HCT116 (cell line): Measurements from ENCODE around the gene DLX4. TPM values are rescaled to one million over a fixed set of nuclear protein-coding genes. Genes with fewer than 3 reads are reported as not detected.

Experiments
- ATAC-seq: fragments of 200-7000 bp; cut with Tn5 transposase; 2 replicates; pipeline ENCODE4 v1.9.1; 2020; ENCODE audit warnings: mild to moderate bottlenecking, moderate library complexity
- BruUV-seq: library from RNA; stranded (reverse); fragments of 400-500 nt; replicated peaks from 2 replicates; lab custom pipeline; 2021; lab: Mats Ljungman, UMichigan
- CTCF ChIA-PET: fragments of 300-600 bp; sonication (Branson Sonifier 250); formaldehyde crosslinking; loops from one replicate; lab custom pipeline; 2021; ENCODE audit warnings: antibody characterized with exemption; lab: Charles Lee
- POLR2A ChIA-PET: fragments of 300-600, 350-600 bp; sonication (Branson Sonifier 250); formaldehyde crosslinking; loops from one replicate; lab custom pipeline; 2021; ENCODE audit warnings: antibody characterized with exemption; lab: Charles Lee
- RAD21 ChIA-PET, 2 experiments: fragments of 300-600 bp; sonication (Branson Sonifier 250); formaldehyde crosslinking; loops; one replicate each; lab custom pipeline; 2023; ENCODE audit warnings: low total read pairs in 2 of 2; ENCODE audit not compliant: uncharacterized antibody in 2 of 2, unreplicated experiment in 2 of 2, low non-redundant PET in 1 of 2; lab: Charles Lee
- DNase-seq: peaks from one replicate; pipeline ENCODE4 v3.0.0-alpha.2; 2010; ENCODE audit warnings: low read depth, low spot score
- H2AFZ ChIP-seq: fragments of 200-600 bp; shearing (Covaris generic), sonication (generic); 2 replicates; pipeline ENCODE4 v1.6.1; 2017; ENCODE audit warnings: low read depth, mixed run types, mixed read lengths, antibody characterized with exemption, low read length; ENCODE audit not compliant: poor library complexity, severe bottlenecking
- H3K27ac ChIP-seq: 2 replicates; pipeline ENCODE4 v1.5.1; 2012; ENCODE audit warnings: low read depth, low read length
- H3K27me3 ChIP-seq: fragments of 200-600 bp; sonication (generic); 2 replicates; pipeline ENCODE4 v1.6.1; 2016; ENCODE audit warnings: mixed run types, low read length, mixed read lengths; ENCODE audit not compliant: insufficient read depth
- H3K36me3 ChIP-seq, 2 experiments: fragments of 200-500 bp in 1 of 2; fragments of 200-600 bp in 1 of 2; sonication (Bioruptor generic) in 1 of 2; sonication (generic) in 1 of 2; 2 replicates each; pipeline versions ENCODE4 v1.5.1 to v1.6.1; 2014 to 2016; ENCODE audit warnings: low read length in 2 of 2, inconsistent platforms in 1 of 2, mixed read lengths in 1 of 2, mixed run types in 1 of 2; ENCODE audit not compliant: insufficient read depth in 2 of 2, control insufficient read depth in 1 of 2
- H3K4me1 ChIP-seq, 2 experiments: fragments of 200-600 bp in 1 of 2; sonication (generic) in 1 of 2; 2 replicates each; pipeline versions ENCODE4 v1.5.1 to v1.6.1; 2012 to 2017; ENCODE audit warnings: low read length in 2 of 2, inconsistent platforms in 1 of 2, mild to moderate bottlenecking in 1 of 2, mixed read lengths in 1 of 2, mixed run types in 1 of 2, moderate library complexity in 1 of 2; ENCODE audit not compliant: insufficient read depth in 2 of 2, control insufficient read depth in 1 of 2
- H3K4me2 ChIP-seq: fragments of 200-600 bp; sonication (generic); 2 replicates; pipeline ENCODE4 v1.6.1; 2017; ENCODE audit warnings: mixed run types, low read length, mixed read lengths
- H3K4me3 ChIP-seq, 2 experiments: fragments of 200-600 bp in 1 of 2; sonication (generic) in 1 of 2; replicated peaks in 1 of 2; 2 replicates each; pipeline ENCODE4 v1.5.1; 2011 to 2016; ENCODE audit warnings: low read length in 2 of 2, control low read depth in 1 of 2, low read depth in 1 of 2, mild to moderate bottlenecking in 1 of 2, mixed read lengths in 1 of 2, mixed run types in 1 of 2
- H3K79me2 ChIP-seq: fragments of 200-600 bp; sonication (generic); 2 replicates; pipeline ENCODE4 v1.6.1; 2017; ENCODE audit warnings: mild to moderate bottlenecking, mixed run types, low read length, moderate library complexity, mixed read lengths; ENCODE audit not compliant: insufficient read depth
- H3K9ac ChIP-seq: fragments of 200-600 bp; sonication (generic); 2 replicates; pipeline ENCODE4 v1.6.1; 2016; ENCODE audit warnings: low read length, mixed read lengths
- H3K9me2 ChIP-seq: fragments of 200-600 bp; sonication (generic), shearing (Covaris generic); 2 replicates; pipeline ENCODE4 v1.6.1; 2017; ENCODE audit warnings: mixed run types, mild to moderate bottlenecking, moderate library complexity; ENCODE audit not compliant: insufficient read depth
- H3K9me3 ChIP-seq, 2 experiments: fragments of 200-500 bp in 1 of 2; fragments of 200-600 bp in 1 of 2; sonication (Bioruptor generic) in 1 of 2; sonication (generic) in 1 of 2; 2 replicates each; pipeline ENCODE4 v1.6.1; 2014 to 2017; ENCODE audit warnings: low read length in 2 of 2, mixed read lengths in 2 of 2, inconsistent platforms in 1 of 2, low read depth in 1 of 2, mild to moderate bottlenecking in 1 of 2, mixed run types in 1 of 2, moderate library complexity in 1 of 2; ENCODE audit not compliant: control insufficient read depth in 1 of 2, insufficient read depth in 1 of 2
- H4K20me1 ChIP-seq: fragments of 200-600 bp; sonication (generic), shearing (Covaris generic); 2 replicates; pipeline ENCODE4 v1.6.1; 2017; ENCODE audit warnings: mixed run types, mild to moderate bottlenecking, moderate library complexity; ENCODE audit not compliant: insufficient read depth
- EGR1 ChIP-seq: IDR thresholded peaks from 2 replicates; pipeline ENCODE4 v1.6.1; 2012; ENCODE audit warnings: low read depth
- ELF1 ChIP-seq: IDR thresholded peaks from 2 replicates; pipeline ENCODE4 v1.6.1; 2012; ENCODE audit warnings: low read depth, borderline replicate concordance
- EZH2phosphoT487 ChIP-seq: fragments of 200-600 bp; IDR thresholded peaks from 2 replicates; pipeline ENCODE4 v1.6.1; 2018; ENCODE audit warnings: antibody characterized with exemption, borderline replicate concordance
- FOSL1 ChIP-seq: IDR thresholded peaks from 2 replicates; pipeline ENCODE4 v1.6.1; 2012; ENCODE audit warnings: low read depth
- MAX ChIP-seq: IDR thresholded peaks from 2 replicates; pipeline ENCODE4 v1.6.1; 2012
- POLR2A ChIP-seq: IDR thresholded peaks from 2 replicates; pipeline ENCODE4 v1.7.0; 2011; ENCODE audit warnings: borderline replicate concordance; ENCODE audit not compliant: insufficient read depth, insufficient read length; ENCODE audit errors: extremely low read depth
- REST ChIP-seq: IDR thresholded peaks from 2 replicates; pipeline ENCODE4 v1.6.1; 2012; ENCODE audit warnings: low read depth
- SIN3A ChIP-seq: IDR thresholded peaks from 2 replicates; pipeline ENCODE4 v1.6.1; 2012; ENCODE audit warnings: low read depth
- SP1 ChIP-seq: IDR thresholded peaks from 2 replicates; pipeline ENCODE4 v1.6.1; 2012; ENCODE audit warnings: low read depth
- SRF ChIP-seq: IDR thresholded peaks from 2 replicates; pipeline ENCODE4 v1.6.1; 2012; ENCODE audit warnings: low read depth
- TCF7L2 ChIP-seq: IDR thresholded peaks from 2 replicates; pipeline ENCODE4 v1.7.0; 2011; ENCODE audit warnings: borderline replicate concordance, inconsistent platforms; ENCODE audit not compliant: insufficient read depth, insufficient read length; ENCODE audit errors: extremely low read depth
- ZBTB33 ChIP-seq: IDR thresholded peaks from 2 replicates; pipeline ENCODE4 v1.6.1; 2011; ENCODE audit warnings: mild to moderate bottlenecking, low read length, moderate library complexity; ENCODE audit not compliant: insufficient replicate concordance; ENCODE audit errors: extremely low read depth
- ZFX ChIP-seq: fragments of 450-650 bp; IDR thresholded peaks from 2 replicates; pipeline ENCODE4 v1.6.1; 2017
- intact Hi-C: fragments of 100-400 bp; cut with micrococcal nuclease; formaldehyde crosslinking; loops from 2 replicates; pipeline ENCODE4 v1.10.0; 2022
- total RNA-seq: library from RNA; stranded (reverse); gene quantifications from one replicate; pipeline ENCODE4 v1.2.1, GENCODE V29; 2021; ENCODE audit not compliant: unreplicated experiment

The DLX4 gene
- total RNA-seq, 1 experiment from 2014 or later: 14.0 TPM

- TF ChIP-seq REST: no peak
- no peak for TF ChIP-seq SRF
- no peak for TF ChIP-seq FOSL1
- no peak for TF ChIP-seq ELF1
Measured at GRCh38 chr17:49990331-49990730, 21.3 kb downstream of the DLX4 start (continued).

- Histone ChIP-seq H2AFZ (no peak overlapping the region), H3K4me3 (no peak overlapping the region), H3K9ac (no peak overlapping the region), H3K9me3 (no peaks in the 10 kb centered on the region), H3K4me1 (peaks cover 4 to 10% of the 10 kb centered on the region in 2 experiments; a peak in 2 of 4 replicates), H4K20me1 (no peaks in the 10 kb centered on the region), H3K27ac (no peak overlapping the region), H3K36me3 (no peaks in the 10 kb centered on the region), H3K4me2 (no peak overlapping the region), H3K27me3 (peaks cover 12% of the 10 kb centered on the region; the same call in 1 of the 2 replicates), H3K9me2 (no peaks in the 10 kb centered on the region), H3K79me2 (no peaks in the 10 kb centered on the region)
- no peak for DNase-seq
- ChIA-PET POLR2A (no interaction called here), CTCF (interaction anchor here (0.9 to 1.2 kb wide), 3 partner anchors 92 to 435 kb away, joined by 3 to 4 read pairs (median 3); no protein-coding TSS in a partner anchor), RAD21 (no interaction called here)
- no TSS peak for BruUV-seq
- intact Hi-C loops: no loop called here
- ATAC-seq: no peak
- no peak for TF ChIP-seq POLR2A
- no peak for TF ChIP-seq ZBTB33
- TF ChIP-seq ELF1: no peak
- TF ChIP-seq ZFX: no peak
- no peak for TF ChIP-seq TCF7L2
- TF ChIP-seq REST: no peak
- no peak for TF ChIP-seq SRF
- no peak for TF ChIP-seq EGR1
- TF ChIP-seq SIN3A: no peak
- no peak for TF ChIP-seq MAX
- no peak for TF ChIP-seq EZH2phosphoT487
- TF ChIP-seq SP1: no peak
Measured at GRCh38 chr17:49990921-49991320, 21.9 kb downstream of the DLX4 start.
